ENCODE measurements around the gene ZNF331.

The ZNF331 gene

DNA sequence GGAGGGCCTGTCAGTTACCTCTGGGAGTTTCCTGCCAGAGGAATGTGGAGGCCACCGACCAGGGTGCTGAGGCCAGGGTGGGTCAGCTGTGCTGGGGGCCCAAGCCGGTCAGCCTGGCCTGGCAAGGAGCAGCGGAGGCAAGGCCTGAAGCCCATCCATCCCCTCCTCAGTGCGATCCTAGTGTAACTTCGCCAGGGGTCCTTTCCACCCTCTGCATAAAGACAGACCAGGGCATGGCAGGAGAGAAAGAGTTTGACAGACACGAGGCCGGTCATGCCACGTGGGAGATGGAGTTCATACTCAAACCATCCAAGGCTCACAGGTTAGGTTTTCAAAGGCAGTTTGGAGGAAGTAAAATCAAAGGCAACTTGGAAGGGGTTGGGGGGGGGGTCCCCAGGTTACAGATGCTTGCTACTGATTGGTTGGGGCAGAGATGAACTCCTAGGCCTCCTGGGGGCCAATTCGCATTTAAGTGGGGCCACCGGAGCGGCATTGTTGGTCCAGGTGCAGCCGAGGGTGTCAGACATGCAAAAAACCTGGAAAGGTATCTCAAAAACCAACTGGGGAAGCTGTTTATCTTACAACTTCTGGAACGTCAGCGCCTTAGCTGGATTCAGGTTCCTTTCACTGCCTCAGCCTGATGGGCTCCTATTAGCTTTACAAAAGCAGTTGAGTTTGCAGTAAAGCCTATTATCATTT lies 57.0 kb downstream of the ZNF331 start:
- TF ChIP-seq, protein P1, sequence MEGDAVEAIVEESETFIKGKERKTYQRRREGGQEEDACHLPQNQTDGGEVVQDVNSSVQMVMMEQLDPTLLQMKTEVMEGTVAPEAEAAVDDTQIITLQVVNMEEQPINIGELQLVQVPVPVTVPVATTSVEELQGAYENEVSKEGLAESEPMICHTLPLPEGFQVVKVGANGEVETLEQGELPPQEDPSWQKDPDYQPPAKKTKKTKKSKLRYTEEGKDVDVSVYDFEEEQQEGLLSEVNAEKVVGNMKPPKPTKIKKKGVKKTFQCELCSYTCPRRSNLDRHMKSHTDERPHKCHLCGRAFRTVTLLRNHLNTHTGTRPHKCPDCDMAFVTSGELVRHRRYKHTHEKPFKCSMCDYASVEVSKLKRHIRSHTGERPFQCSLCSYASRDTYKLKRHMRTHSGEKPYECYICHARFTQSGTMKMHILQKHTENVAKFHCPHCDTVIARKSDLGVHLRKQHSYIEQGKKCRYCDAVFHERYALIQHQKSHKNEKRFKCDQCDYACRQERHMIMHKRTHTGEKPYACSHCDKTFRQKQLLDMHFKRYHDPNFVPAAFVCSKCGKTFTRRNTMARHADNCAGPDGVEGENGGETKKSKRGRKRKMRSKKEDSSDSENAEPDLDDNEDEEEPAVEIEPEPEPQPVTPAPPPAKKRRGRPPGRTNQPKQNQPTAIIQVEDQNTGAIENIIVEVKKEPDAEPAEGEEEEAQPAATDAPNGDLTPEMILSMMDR (IDR thresholded peaks at IDR 0.05; ENCODE audit: insufficient read depth, low read depth, low read length, missing control alignments): no peak
- no peak for DNase-seq (ENCODE audit: low read depth)
- no peak overlapping the region for H3K4me3 ChIP-seq (ENCODE audit: low read depth, low read length)

DNA sequence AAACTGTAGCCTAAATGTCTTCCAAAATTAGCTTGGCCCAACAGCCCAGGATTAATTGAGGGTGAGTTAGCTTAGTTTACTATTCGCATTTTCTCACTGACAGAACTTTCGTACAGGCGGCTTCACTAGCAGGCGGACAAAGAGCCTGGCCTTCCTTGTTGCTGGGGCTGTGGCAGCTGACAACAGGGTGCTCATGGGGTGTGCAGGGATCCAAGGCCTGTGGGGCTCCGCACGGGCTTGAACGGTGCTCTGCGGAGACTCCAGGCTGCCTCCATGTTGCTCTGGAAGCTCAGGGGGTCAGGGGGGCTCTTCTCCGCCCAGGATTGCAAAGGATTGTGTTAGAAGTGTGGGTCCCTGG lies 57.5 kb downstream of the ZNF331 start:
- no peak for DNase-seq (ENCODE audit: low read depth)
- H3K4me3 ChIP-seq (ENCODE audit: low read depth, low read length): no peak overlapping the region
- TF ChIP-seq, protein P1 (IDR thresholded peaks at IDR 0.05; ENCODE audit: insufficient read depth, low read depth, low read length, missing control alignments): no peak

DNA sequence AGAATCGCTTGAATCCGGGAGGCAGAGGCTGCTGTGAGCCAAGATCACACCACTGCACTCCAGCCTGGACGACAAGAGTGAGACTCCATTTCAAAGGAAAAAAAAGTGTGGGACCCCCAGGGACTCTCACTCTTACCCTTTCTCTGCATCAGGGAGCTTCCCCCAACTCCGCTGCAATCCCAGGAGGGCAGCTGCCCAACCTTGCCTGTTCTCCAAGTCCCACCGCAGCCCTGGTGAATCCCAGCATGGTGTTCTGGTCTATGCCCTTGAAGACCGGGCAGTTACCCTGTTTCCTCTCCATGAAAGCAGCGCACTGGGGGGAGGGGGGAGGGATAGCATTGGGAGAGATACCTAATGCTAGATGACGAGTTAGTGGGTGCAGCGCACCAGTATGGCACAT lies 58.1 kb downstream of the ZNF331 start:
- H3K4me3 ChIP-seq (ENCODE audit: low read depth, low read length): no peak overlapping the region
- DNase-seq (ENCODE audit: low read depth): no peak
- TF ChIP-seq, protein P1 (IDR thresholded peaks at IDR 0.05; ENCODE audit: insufficient read depth, low read depth, low read length, missing control alignments): no peak

DNA sequence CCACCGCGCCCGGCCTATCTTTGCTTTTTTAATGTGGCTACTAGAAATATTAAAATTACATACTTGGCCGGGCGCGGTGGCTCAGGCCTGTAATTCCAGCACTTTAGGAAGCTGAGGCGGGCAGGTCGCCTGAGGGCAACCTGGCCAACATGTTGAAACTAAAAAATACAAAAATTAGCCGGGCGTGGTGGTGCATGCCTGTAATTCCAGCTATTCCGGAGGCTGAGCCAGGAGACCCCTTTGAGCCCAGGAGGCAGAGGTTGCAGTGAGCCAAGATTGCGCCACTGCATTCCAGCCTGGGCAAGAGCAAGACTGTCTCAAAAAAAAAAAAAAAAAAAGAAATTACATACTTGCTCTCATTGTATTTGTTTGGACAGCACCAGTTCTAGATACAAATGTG lies 59.1 kb downstream of the ZNF331 start:
- H3K4me3 ChIP-seq (ENCODE audit: low read depth, low read length): no peak overlapping the region
- no peak for DNase-seq (ENCODE audit: low read depth)
- TF ChIP-seq, protein P1 (IDR thresholded peaks at IDR 0.05; ENCODE audit: insufficient read depth, low read depth, low read length, missing control alignments): no peak

DNA sequence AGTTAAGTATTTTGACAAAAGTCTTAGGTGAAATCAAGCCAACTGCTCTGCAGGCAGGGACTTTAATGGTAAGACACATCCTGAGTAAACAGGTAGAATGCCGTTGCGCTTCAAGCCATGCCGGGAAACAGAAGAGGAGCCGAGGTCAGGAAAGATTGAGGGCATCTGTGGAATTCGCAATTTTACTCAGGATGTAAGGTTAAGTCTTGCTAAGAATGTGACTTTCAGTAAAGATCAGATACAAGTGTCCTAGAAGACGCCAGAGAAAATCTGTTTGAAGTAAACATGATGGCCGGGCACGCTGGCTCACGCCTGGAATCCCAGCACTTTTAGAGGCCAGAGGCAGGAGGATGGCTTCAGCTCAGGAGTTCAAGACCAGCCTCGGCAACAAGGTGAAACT lies 60.4 kb downstream of the ZNF331 start:
- TF ChIP-seq, protein P1 (IDR thresholded peaks at IDR 0.05; ENCODE audit: insufficient read depth, low read depth, low read length, missing control alignments): no peak
- DNase-seq (ENCODE audit: low read depth): no peak

DNA sequence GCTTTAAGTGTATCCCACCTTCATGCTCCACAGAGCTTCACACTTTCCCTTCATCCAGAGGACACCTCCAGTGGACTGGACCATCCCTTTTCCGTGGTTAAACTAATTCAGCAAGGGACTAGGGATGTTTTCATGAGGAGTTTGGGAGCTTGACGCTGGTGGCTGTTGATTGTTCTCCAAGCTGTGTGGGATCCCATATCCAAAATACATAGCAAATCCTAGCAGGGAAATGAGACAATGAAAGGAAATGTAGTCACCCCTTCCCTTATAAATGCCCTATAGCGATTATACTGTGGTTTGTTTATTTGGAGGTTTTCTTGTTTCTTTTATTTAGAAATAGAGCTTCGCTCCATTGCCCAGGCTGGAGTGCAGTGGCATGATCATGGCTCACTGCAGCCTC lies 62.3 kb downstream of the ZNF331 start:
- no peak overlapping the region for H3K4me3 ChIP-seq (ENCODE audit: low read depth, low read length)
- TF ChIP-seq, protein P1 (IDR thresholded peaks at IDR 0.05; ENCODE audit: insufficient read depth, low read depth, low read length, missing control alignments): no peak

More for the DNA sequence above, 60.4 kb downstream of the ZNF331 start:
- H3K4me3 ChIP-seq (ENCODE audit: low read depth, low read length): no peak overlapping the region

DNA sequence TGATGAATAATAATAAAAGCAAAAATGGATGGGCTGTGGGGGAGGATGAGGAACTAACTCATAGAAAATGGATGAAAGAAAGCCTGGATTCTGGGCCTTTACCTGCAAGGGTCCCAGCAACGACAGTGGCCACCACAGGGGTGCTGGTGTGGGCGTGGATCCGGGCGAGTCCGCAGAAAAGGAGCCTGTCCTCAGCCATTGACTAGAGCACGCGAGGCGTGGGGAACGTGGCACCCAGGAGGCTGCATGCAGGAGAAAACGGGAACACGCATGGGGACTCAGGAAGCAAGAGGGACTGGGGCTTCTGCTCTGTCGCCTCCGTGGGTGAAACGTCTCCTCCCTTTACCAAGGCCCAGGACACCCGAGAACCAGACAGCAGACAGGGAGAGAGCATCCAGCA lies 68.1 kb downstream of the ZNF331 start:
- DNase-seq (ENCODE audit: low read depth): no peak
- TF ChIP-seq, protein P1 (IDR thresholded peaks at IDR 0.05; ENCODE audit: insufficient read depth, low read depth, low read length, missing control alignments): no peak
- H3K4me3 ChIP-seq (ENCODE audit: low read depth, low read length): no peak overlapping the region

More for the DNA sequence above, 62.3 kb downstream of the ZNF331 start:
- no peak for DNase-seq (ENCODE audit: low read depth)
